ENCODE data around the gene NFATC1. TPM values are rescaled to one million over a fixed set of nuclear protein-coding genes. Genes with fewer than 3 reads are reported as not detected.

The NFATC1 gene
- total RNA-seq, 1 donor from 2014 or later: 8.1 TPM

DNA sequence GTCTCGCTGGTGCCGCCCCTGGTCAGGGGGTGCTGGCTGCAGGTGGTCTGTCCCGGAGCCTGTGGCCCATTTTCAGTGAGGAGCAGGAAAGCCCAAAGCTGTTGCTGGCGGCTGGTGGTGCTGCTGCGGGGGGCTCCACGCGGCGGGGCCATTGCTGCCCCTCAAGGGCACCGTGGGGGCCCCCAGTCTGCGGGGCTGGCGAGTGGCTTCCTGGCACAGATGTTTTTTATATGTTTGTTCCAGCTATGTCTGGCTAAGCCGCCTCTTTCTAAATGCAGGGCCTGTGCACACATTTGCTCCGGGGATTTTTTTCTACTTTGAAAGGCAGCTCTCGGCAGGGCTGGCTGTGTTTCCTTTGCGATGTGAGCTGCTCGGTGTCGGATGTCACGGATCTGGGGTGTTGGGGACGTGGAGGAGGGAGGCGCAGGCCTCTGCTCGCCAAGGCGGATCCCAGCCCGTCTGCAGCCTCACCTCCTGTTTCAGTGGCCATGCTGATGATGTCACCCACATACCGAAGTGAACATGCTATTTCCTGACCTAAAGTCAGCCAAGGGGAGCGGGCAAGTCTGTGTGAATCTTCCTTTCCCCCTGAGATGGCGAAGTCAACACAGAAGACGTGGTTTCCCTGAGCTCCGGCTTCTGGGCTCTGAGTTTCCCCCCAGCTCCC, 171.9 kb downstream of the NFATC1 start:
- Mint-ChIP-seq H3K4me1 (ENCODE audit: unreplicated experiment) (peaks cover 44% of the 10 kb centered on the region), H3K27me3 (ENCODE audit: unreplicated experiment) (no peaks in the 10 kb centered on the region), H3K36me3 (ENCODE audit: unreplicated experiment) (peaks cover 4% of the 10 kb centered on the region), H3K9me3 (ENCODE audit: unreplicated experiment) (peaks cover 6% of the 10 kb centered on the region), H3K27ac (ENCODE audit: unreplicated experiment) (peak overlapping the region; percentile 88), H3K4me3 (ENCODE audit: unreplicated experiment) (peak overlapping the region; percentile 46)
- no peak for DNase-seq (ENCODE audit: extremely low spot score, unreplicated experiment)
- TF ChIP-seq CTCF (IDR thresholded peaks at IDR 0.05): no peak

DNA sequence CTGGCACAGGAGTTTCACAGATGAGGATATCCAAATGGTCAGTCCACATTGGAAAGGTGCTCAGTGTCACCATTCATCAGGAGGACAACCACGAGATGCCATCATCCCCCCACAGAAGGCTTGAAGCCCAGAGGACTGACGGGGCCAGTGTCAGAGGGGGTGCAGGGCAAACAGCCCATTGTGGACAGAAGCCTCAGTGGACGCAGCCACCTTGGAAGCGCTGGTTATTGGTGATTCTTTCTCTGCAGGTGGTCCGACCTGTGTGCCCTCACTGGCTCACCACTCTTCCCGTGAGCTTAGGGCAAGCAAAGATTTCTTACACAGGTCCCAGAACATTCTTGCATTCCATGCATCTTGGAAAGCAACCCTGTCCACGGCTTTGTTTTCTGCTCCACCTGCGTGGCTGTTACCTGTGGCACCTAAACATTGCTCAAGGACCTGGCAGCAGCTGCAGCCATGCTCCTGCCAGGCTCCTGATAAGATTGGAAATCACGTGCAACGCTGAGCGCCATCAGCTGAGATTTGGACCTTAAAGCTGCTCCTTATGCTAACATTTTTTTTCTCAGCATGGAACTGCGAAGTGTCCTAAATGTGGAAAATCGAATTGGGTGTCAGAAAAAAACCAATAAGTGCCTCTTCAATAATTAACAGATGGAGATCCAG, 172.9 kb downstream of the NFATC1 start:
- TF ChIP-seq CTCF (IDR thresholded peaks at IDR 0.05): no peak
- Mint-ChIP-seq H3K4me1 (ENCODE audit: unreplicated experiment) (peaks cover 44% of the 10 kb centered on the region), H3K9me3 (ENCODE audit: unreplicated experiment) (peaks cover 15% of the 10 kb centered on the region), H3K27ac (ENCODE audit: unreplicated experiment) (peak overlapping the region; percentile 88), H3K4me3 (ENCODE audit: unreplicated experiment) (no peak overlapping the region), H3K27me3 (ENCODE audit: unreplicated experiment) (no peaks in the 10 kb centered on the region), H3K36me3 (ENCODE audit: unreplicated experiment) (peaks cover 4% of the 10 kb centered on the region)
- no peak for DNase-seq (ENCODE audit: extremely low spot score, unreplicated experiment)

GRCh38 chr18:79569720-79570119, 174.0 kb downstream of the NFATC1 start:
- no peak overlapping the region for H3K4me3 Mint-ChIP-seq (ENCODE audit: unreplicated experiment)
- peaks cover 4% of the 10 kb centered on the region for H3K36me3 Mint-ChIP-seq (ENCODE audit: unreplicated experiment)
- peaks cover 16% of the 10 kb centered on the region for H3K9me3 Mint-ChIP-seq (ENCODE audit: unreplicated experiment)
- no peaks in the 10 kb centered on the region for H3K27me3 Mint-ChIP-seq (ENCODE audit: unreplicated experiment)
- DNase-seq (ENCODE audit: extremely low spot score, unreplicated experiment): peak; percentile 65
- TF ChIP-seq CTCF (IDR thresholded peaks at IDR 0.05): no peak
- peaks cover 41% of the 10 kb centered on the region for H3K4me1 Mint-ChIP-seq (ENCODE audit: unreplicated experiment)
- H3K27ac Mint-ChIP-seq (ENCODE audit: unreplicated experiment): no peak overlapping the region

- peak overlapping the region; percentile 42 for H3K4me3 Mint-ChIP-seq (ENCODE audit: unreplicated experiment)
- H3K9me3 Mint-ChIP-seq (ENCODE audit: unreplicated experiment): peaks cover 16% of the 10 kb centered on the region
- no peaks in the 10 kb centered on the region for H3K27me3 Mint-ChIP-seq (ENCODE audit: unreplicated experiment)
- peak overlapping the region; percentile 31 for H3K27ac Mint-ChIP-seq (ENCODE audit: unreplicated experiment)
- peak; percentile 81 for DNase-seq (ENCODE audit: extremely low spot score, unreplicated experiment)
- no peak for TF ChIP-seq CTCF (IDR thresholded peaks at IDR 0.05)
- H3K36me3 Mint-ChIP-seq (ENCODE audit: unreplicated experiment): peaks cover 4% of the 10 kb centered on the region
- peaks cover 34% of the 10 kb centered on the region for H3K4me1 Mint-ChIP-seq (ENCODE audit: unreplicated experiment)
These were observed 174.8 kb downstream of the NFATC1 start for GRCh38 chr18:79570266-79571201.

Data from osteocyte (in vitro differentiated cells).